ENCODE results near the gene PFDN2.

The PFDN2 gene

DNA sequence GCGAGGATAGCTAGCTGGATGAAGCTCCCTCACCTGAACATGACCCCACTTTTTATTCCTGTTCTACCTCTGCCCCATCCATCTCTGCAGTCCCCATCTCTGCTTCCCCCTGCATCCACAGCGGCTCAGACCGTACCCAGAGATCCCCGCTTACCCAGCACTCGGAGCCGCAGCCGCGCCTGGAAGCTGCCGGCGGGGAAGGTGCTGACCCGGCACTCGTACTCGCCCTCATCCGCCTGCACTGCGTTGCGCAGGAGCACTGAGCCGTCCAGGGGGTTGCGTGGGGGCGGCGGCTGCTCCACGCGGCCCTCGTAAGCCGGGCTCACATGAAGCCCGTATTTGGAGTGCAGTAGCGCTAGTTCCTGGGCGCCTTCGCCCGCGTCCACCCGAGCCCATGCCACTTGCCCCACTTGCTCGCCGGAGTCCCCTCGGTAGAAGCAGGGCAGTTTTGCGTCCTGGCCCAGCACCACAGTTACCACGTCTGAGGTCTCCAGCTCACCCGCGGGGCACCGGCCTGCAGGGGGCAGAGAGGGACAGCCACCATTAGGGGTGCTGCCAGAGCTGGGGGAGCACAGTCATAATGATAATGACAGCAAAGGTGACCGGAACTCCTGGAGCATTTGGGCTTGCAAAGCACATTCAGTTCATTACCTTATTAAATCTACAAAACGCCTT, 38.3 kb downstream of the PFDN2 start:
- no peak overlapping the region for H3K27ac ChIP-seq (ENCODE audit: low read length)
- H4K20me1 ChIP-seq (ENCODE audit: insufficient read depth, low read length) = no peaks in the 10 kb centered on the region
- no peaks in the 10 kb centered on the region for H3K9me3 ChIP-seq (ENCODE audit: insufficient read depth, low read length)
- no peak overlapping the region for H3K4me3 ChIP-seq (ENCODE audit: low read length)
- TF ChIP-seq EZH2phosphoT487 (IDR thresholded peaks at IDR 0.05; ENCODE audit: low read depth) = no peak
- TF ChIP-seq, protein P1, sequence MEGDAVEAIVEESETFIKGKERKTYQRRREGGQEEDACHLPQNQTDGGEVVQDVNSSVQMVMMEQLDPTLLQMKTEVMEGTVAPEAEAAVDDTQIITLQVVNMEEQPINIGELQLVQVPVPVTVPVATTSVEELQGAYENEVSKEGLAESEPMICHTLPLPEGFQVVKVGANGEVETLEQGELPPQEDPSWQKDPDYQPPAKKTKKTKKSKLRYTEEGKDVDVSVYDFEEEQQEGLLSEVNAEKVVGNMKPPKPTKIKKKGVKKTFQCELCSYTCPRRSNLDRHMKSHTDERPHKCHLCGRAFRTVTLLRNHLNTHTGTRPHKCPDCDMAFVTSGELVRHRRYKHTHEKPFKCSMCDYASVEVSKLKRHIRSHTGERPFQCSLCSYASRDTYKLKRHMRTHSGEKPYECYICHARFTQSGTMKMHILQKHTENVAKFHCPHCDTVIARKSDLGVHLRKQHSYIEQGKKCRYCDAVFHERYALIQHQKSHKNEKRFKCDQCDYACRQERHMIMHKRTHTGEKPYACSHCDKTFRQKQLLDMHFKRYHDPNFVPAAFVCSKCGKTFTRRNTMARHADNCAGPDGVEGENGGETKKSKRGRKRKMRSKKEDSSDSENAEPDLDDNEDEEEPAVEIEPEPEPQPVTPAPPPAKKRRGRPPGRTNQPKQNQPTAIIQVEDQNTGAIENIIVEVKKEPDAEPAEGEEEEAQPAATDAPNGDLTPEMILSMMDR (IDR thresholded peaks at IDR 0.05; ENCODE audit: low read depth, low read length) = no peak; the same call in 1 of the 2 replicates
- H3K4me1 ChIP-seq (ENCODE audit: low read length) = no peaks in the 10 kb centered on the region
- no peaks in the 10 kb centered on the region for H3K36me3 ChIP-seq (replicated peaks; ENCODE audit: low read depth, low read length)
- no peak overlapping the region for H2AFZ ChIP-seq (ENCODE audit: low read depth, low read length)
- no peaks in the 10 kb centered on the region for H3K27me3 ChIP-seq (ENCODE audit: low read depth, low read length)
- no peak overlapping the region for H3K9ac ChIP-seq (ENCODE audit: low read length)
- H3K79me2 ChIP-seq (ENCODE audit: low read length) = no peaks in the 10 kb centered on the region
- H3K4me2 ChIP-seq (ENCODE audit: low read length) = no peak overlapping the region

DNA sequence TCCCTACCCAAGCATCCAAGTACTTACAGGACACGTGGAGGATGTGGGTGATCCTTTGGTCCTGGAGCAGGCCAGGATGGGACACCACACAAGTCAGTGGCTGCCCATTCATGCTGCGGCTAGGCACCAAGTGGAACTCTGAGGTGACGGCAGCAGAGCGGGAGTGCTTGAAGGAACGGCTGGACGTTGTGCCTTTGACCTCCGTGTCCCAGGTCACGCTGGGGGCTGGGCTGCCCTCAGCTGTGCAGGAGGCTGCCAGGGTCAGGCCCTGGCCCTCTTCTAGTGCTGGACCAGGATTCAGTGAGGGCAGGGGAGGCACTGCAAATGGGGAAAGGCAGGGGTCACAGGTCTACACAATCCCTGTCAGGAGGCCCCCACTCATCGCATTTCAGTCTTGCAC, 40.4 kb downstream of the PFDN2 start:
- H3K27ac ChIP-seq (ENCODE audit: low read length) = no peak overlapping the region
- no peaks in the 10 kb centered on the region for H3K79me2 ChIP-seq (ENCODE audit: low read length)
- H3K4me2 ChIP-seq (ENCODE audit: low read length) = no peak overlapping the region
- TF ChIP-seq, protein P1 (IDR thresholded peaks at IDR 0.05; ENCODE audit: low read depth, low read length) = no peak
- H3K4me1 ChIP-seq (ENCODE audit: low read length) = no peaks in the 10 kb centered on the region
- no peak overlapping the region for H3K4me3 ChIP-seq (ENCODE audit: low read length)
- H3K9me3 ChIP-seq (ENCODE audit: insufficient read depth, low read length) = no peaks in the 10 kb centered on the region
- H2AFZ ChIP-seq (ENCODE audit: low read depth, low read length) = no peak overlapping the region
- no peaks in the 10 kb centered on the region for H3K36me3 ChIP-seq (replicated peaks; ENCODE audit: low read depth, low read length)
- H3K9ac ChIP-seq (ENCODE audit: low read length) = no peak overlapping the region
- no peaks in the 10 kb centered on the region for H3K27me3 ChIP-seq (ENCODE audit: low read depth, low read length)
- no peaks in the 10 kb centered on the region for H4K20me1 ChIP-seq (ENCODE audit: insufficient read depth, low read length)

DNA sequence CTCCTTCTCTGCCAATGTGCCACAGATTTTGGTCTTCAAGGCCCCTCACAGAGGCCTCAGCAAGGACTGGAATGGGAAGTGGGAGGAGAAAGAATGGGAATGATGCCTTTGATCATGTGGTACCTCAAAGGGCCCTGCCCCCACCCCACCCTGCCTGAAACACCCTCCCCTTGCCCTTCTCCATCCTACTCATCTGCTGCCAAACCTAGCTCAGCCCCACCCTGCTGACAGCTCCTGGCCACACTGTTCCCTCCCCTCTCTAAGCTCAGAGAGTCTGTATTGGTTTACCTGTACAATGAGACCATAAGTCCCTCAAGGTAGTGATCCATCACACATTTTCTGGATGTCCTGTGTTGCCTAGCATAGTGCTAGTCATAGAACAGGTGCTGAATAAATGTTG, 41.4 kb downstream of the PFDN2 start:
- no peak overlapping the region for H3K9ac ChIP-seq (ENCODE audit: low read length)
- H2AFZ ChIP-seq (ENCODE audit: low read depth, low read length) = no peak overlapping the region
- no peaks in the 10 kb centered on the region for H3K79me2 ChIP-seq (ENCODE audit: low read length)
- no peak overlapping the region for H3K4me3 ChIP-seq (ENCODE audit: low read length)
- H3K36me3 ChIP-seq (replicated peaks; ENCODE audit: low read depth, low read length) = no peaks in the 10 kb centered on the region
- TF ChIP-seq, protein P1 (IDR thresholded peaks at IDR 0.05; ENCODE audit: low read depth, low read length) = no peak
- no peak for TF ChIP-seq EZH2phosphoT487 (IDR thresholded peaks at IDR 0.05; ENCODE audit: low read depth)
- no peaks in the 10 kb centered on the region for H3K9me3 ChIP-seq (ENCODE audit: insufficient read depth, low read length)
- no peaks in the 10 kb centered on the region for H3K27me3 ChIP-seq (ENCODE audit: low read depth, low read length)
- H3K4me1 ChIP-seq (ENCODE audit: low read length) = peaks cover 6% of the 10 kb centered on the region; the same call in 1 of the 2 replicates
- no peaks in the 10 kb centered on the region for H4K20me1 ChIP-seq (ENCODE audit: insufficient read depth, low read length)
- H3K4me2 ChIP-seq (ENCODE audit: low read length) = no peak overlapping the region
- no peak overlapping the region for H3K27ac ChIP-seq (ENCODE audit: low read length)

DNA sequence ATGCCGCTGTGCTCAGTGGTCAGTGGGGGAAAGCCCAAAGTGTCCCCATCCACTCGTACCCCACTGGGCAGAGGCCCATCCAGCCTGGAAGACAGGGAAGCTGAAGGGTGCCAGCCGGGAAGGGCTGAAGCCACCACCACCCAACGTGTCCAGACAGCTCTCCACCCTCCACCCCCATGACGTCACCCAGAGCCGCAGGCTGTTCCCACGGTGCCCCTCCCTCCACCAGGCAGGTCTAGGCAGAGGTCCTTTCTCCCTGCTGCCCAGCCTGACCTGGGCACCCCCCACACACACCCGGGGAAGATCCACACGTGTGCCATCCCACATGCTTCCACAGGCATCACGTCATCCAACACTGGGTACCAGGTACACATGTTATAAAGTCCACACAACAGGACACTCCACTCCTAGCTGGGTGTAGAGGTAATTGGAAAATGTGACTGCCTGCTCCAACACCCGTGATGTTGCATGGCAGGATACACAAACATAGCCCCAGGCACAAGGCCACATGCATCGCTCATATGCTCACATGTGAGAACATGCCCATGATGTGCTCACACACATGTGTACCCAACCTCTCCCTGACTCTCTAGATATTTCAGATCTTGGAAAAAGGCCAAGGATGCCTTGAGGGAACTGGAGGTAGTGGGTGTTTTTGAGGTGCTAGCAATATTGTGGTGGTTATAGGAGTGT, 43.0 kb downstream of the PFDN2 start:
- H3K27ac ChIP-seq (ENCODE audit: low read length) = no peak overlapping the region
- H3K9ac ChIP-seq (ENCODE audit: low read length) = no peak overlapping the region
- H3K4me2 ChIP-seq (ENCODE audit: low read length) = no peak overlapping the region
- no peaks in the 10 kb centered on the region for H3K27me3 ChIP-seq (ENCODE audit: low read depth, low read length)
- H2AFZ ChIP-seq (ENCODE audit: low read depth, low read length) = no peak overlapping the region
- no peaks in the 10 kb centered on the region for H3K36me3 ChIP-seq (replicated peaks; ENCODE audit: low read depth, low read length)
- TF ChIP-seq EZH2phosphoT487 (IDR thresholded peaks at IDR 0.05; ENCODE audit: low read depth) = no peak
- TF ChIP-seq, protein P1 (IDR thresholded peaks at IDR 0.05; ENCODE audit: low read depth, low read length) = no peak
- no peaks in the 10 kb centered on the region for H3K9me3 ChIP-seq (ENCODE audit: insufficient read depth, low read length)
- H4K20me1 ChIP-seq (ENCODE audit: insufficient read depth, low read length) = no peaks in the 10 kb centered on the region
- no peaks in the 10 kb centered on the region for H3K79me2 ChIP-seq (ENCODE audit: low read length)
- no peak overlapping the region for H3K4me3 ChIP-seq (ENCODE audit: low read length)
- peaks cover 22% of the 10 kb centered on the region for H3K4me1 ChIP-seq (ENCODE audit: low read length)
